NCI-H510A treated with DMSO at 0.1 percent for 48 hours (cell line): ENCODE data around the gene CADPS.

Experiments
- DNase-seq: peaks from one replicate; lab custom pipeline; 2025; lab: John Stamatoyannopoulos, UW

The CADPS gene

GRCh38 chr3:62632510-62633294 is 242.5 kb downstream of the CADPS start:
- DNase-seq, result no peak

- DNase-seq, result no peak
Measured at GRCh38 chr3:62631488-62631887, 243.7 kb downstream of the CADPS start.

GRCh38 chr3:62630664-62631063 is 244.6 kb downstream of the CADPS start:
- no peak for DNase-seq

GRCh38 chr3:62625268-62625667 is 249.9 kb downstream of the CADPS start:
- DNase-seq, result no peak

GRCh38 chr3:62624185-62624584 is 251.0 kb downstream of the CADPS start:
- DNase-seq, result no peak

- peak; percentile 62 for DNase-seq
Measured at GRCh38 chr3:62622553-62623174, 252.6 kb downstream of the CADPS start.

GRCh38 chr3:62621925-62622324 is 253.3 kb downstream of the CADPS start:
- DNase-seq, result no peak

- DNase-seq, result no peak
Measured at GRCh38 chr3:62621176-62621575, 254.0 kb downstream of the CADPS start.

GRCh38 chr3:62615258-62615849 is 259.9 kb downstream of the CADPS start:
- no peak for DNase-seq

GRCh38 chr3:62614527-62614926 is 260.7 kb downstream of the CADPS start:
- no peak for DNase-seq

- DNase-seq, result no peak
Measured at GRCh38 chr3:62611541-62612240, 263.5 kb downstream of the CADPS start.

GRCh38 chr3:62607287-62608029 is 267.8 kb downstream of the CADPS start:
- DNase-seq, result peak; percentile 10

- DNase-seq, result no peak
Measured at GRCh38 chr3:62605413-62606068, 269.7 kb downstream of the CADPS start.

- DNase-seq, result no peak
Measured at GRCh38 chr3:62604751-62605351, 270.4 kb downstream of the CADPS start.

GRCh38 chr3:62604298-62604697 is 270.9 kb downstream of the CADPS start:
- no peak for DNase-seq

GRCh38 chr3:62602987-62603386 is 272.2 kb downstream of the CADPS start:
- no peak for DNase-seq

- DNase-seq, result no peak
Measured at GRCh38 chr3:62602129-62602770, 273.0 kb downstream of the CADPS start.

GRCh38 chr3:62601238-62602070 is 273.8 kb downstream of the CADPS start:
- DNase-seq, result no peak

GRCh38 chr3:62600033-62600432 is 275.2 kb downstream of the CADPS start:
- DNase-seq, result no peak

GRCh38 chr3:62597491-62597890 is 277.7 kb downstream of the CADPS start:
- no peak for DNase-seq
